GM12865 (cell line): Measurements from ENCODE around the gene LMF2.

Experiments used
- DNase-seq: peaks from one replicate; pipeline ENCODE4 v3.0.0; 2010; ENCODE audit warnings: low read depth
- H3K4me3 ChIP-seq: 2 replicates; pipeline ENCODE4 v1.5.1; 2011; ENCODE audit warnings: mild to moderate bottlenecking, low read depth, low read length, control low read depth
- CTCF ChIP-seq: IDR thresholded peaks from 2 replicates; pipeline ENCODE4 v1.5.1; 2011; ENCODE audit warnings: low read length, control low read depth, low read depth, inconsistent platforms; ENCODE audit not compliant: insufficient read depth; ENCODE audit errors: missing control alignments

The LMF2 gene

GRCh38 chr22:50532824-50533796 lies 25.6 kb upstream of the LMF2 start:
- DNase-seq = no peak
- TF ChIP-seq CTCF = no peak
- H3K4me3 ChIP-seq = peak overlapping the region; percentile 100

- peak; percentile 66 for DNase-seq
- peak overlapping the region; percentile 100 for H3K4me3 ChIP-seq
- TF ChIP-seq CTCF = no peak
Measured at GRCh38 chr22:50531962-50532674, 24.6 kb upstream of the LMF2 start.

GRCh38 chr22:50531546-50531961 lies 24.1 kb upstream of the LMF2 start:
- peak; percentile 94 for DNase-seq
- H3K4me3 ChIP-seq = peak overlapping the region; percentile 100
- no peak for TF ChIP-seq CTCF

GRCh38 chr22:50530877-50531545 lies 23.5 kb upstream of the LMF2 start:
- no peak for TF ChIP-seq CTCF
- peak overlapping the region; percentile 100 for H3K4me3 ChIP-seq
- DNase-seq = peak; percentile 96

GRCh38 chr22:50530580-50530876 lies 23.0 kb upstream of the LMF2 start:
- DNase-seq = no peak
- TF ChIP-seq CTCF = no peak
- peak overlapping the region; percentile 100 for H3K4me3 ChIP-seq

- peak within 1 kb of the TSS; percentile 100 for H3K4me3 ChIP-seq
- no peak for TF ChIP-seq CTCF
- DNase-seq = peak; percentile 93
Measured at GRCh38 chr22:50529897-50530579, 22.5 kb upstream of the LMF2 start, which contains the start of gene TYMP. TYMP (minus strand) TSS chr22:50530012; CDS start chr22:50529709, 303 bp downstream.
